H9 (cell line): ENCODE data around the gene EFHD1. TPM values are rescaled to one million over a fixed set of nuclear protein-coding genes. Genes with fewer than 3 reads are reported as not detected.

Source experiments
- DNase-seq: peaks from one replicate; pipeline ENCODE4 v3.0.0-alpha.2; 2017
- H2AFZ ChIP-seq: one replicate; pipeline ENCODE4 v1.6.1; 2013; ENCODE audit warnings: mild to moderate bottlenecking, low read length, control low read depth, moderate library complexity
- H2AK5ac ChIP-seq: 2 replicates; pipeline ENCODE4 v1.6.1; 2013; ENCODE audit warnings: low read length, control low read depth, mixed read lengths; ENCODE audit not compliant: insufficient read length
- H2BK120ac ChIP-seq: one replicate; pipeline ENCODE4 v1.6.1; 2013; ENCODE audit warnings: low read depth, mild to moderate bottlenecking, low read length, control low read depth, inconsistent platforms; ENCODE audit not compliant: poor library complexity, severe bottlenecking
- H2BK12ac ChIP-seq: 2 replicates; pipeline ENCODE4 v1.6.1; 2013; ENCODE audit warnings: low read length, control low read depth, mixed read lengths, low read depth; ENCODE audit not compliant: insufficient read length
- H2BK15ac ChIP-seq: 2 replicates; pipeline ENCODE4 v1.6.1; 2013; ENCODE audit warnings: low read depth, low read length, control low read depth
- H2BK20ac ChIP-seq: one replicate; pipeline ENCODE4 v1.6.1; 2013; ENCODE audit warnings: low read depth, mild to moderate bottlenecking, low read length, control low read depth, inconsistent platforms; ENCODE audit not compliant: poor library complexity, severe bottlenecking
- H2BK5ac ChIP-seq: 2 replicates; pipeline ENCODE4 v1.6.1; 2013; ENCODE audit warnings: low read length, control low read depth, mixed read lengths; ENCODE audit not compliant: insufficient read length
- H3K14ac ChIP-seq: 2 replicates; pipeline ENCODE4 v1.6.1; 2013; ENCODE audit warnings: low read length, control low read depth; ENCODE audit not compliant: insufficient read depth
- H3K18ac ChIP-seq: 2 replicates; pipeline ENCODE4 v1.6.1; 2013; ENCODE audit warnings: low read depth, mild to moderate bottlenecking, mixed read lengths, low read length, control low read depth; ENCODE audit not compliant: insufficient read length
- H3K23ac ChIP-seq: 2 replicates; pipeline ENCODE4 v1.6.1; 2013; ENCODE audit warnings: low read length, control low read depth, mixed read lengths, low read depth; ENCODE audit not compliant: insufficient read length
- H3K23me2 ChIP-seq: 2 replicates; pipeline ENCODE4 v1.6.1; 2013; ENCODE audit warnings: low read depth, mild to moderate bottlenecking, mixed read lengths, low read length, control low read depth; ENCODE audit not compliant: insufficient read length, poor library complexity, severe bottlenecking
- H3K27ac ChIP-seq: 2 replicates; pipeline ENCODE4 v1.5.1; 2013; ENCODE audit warnings: low read length, control low read depth, mixed read lengths, low read depth; ENCODE audit not compliant: insufficient read length
- H3K27me3 ChIP-seq: 2 replicates; pipeline ENCODE4 v1.6.1; 2013; ENCODE audit warnings: low read length, control low read depth, inconsistent platforms; ENCODE audit not compliant: insufficient read depth
- H3K4ac ChIP-seq: 2 replicates; pipeline ENCODE4 v1.6.1; 2013; ENCODE audit warnings: low read depth, mild to moderate bottlenecking, control low read depth, inconsistent platforms, low read length, moderate library complexity
- H3K4me1 ChIP-seq: 2 replicates; pipeline ENCODE4 v1.6.1; 2013; ENCODE audit warnings: low read length, control low read depth, inconsistent platforms; ENCODE audit not compliant: insufficient read depth
- H3K4me2 ChIP-seq: 2 replicates; pipeline ENCODE4 v1.6.1; 2013; ENCODE audit warnings: low read length, control low read depth, mixed read lengths; ENCODE audit not compliant: insufficient read length, insufficient read depth
- H3K56ac ChIP-seq: 2 replicates; pipeline ENCODE4 v1.6.1; 2013; ENCODE audit warnings: low read depth, mild to moderate bottlenecking, mixed read lengths, low read length, control low read depth; ENCODE audit not compliant: insufficient read length
- H3K79me1 ChIP-seq: 2 replicates; pipeline ENCODE4 v1.6.1; 2013; ENCODE audit warnings: low read depth, mild to moderate bottlenecking, moderate library complexity, low read length, control low read depth, inconsistent platforms; ENCODE audit not compliant: insufficient read depth, poor library complexity, severe bottlenecking
- H3K79me2 ChIP-seq: 2 replicates; pipeline ENCODE4 v1.6.1; 2013; ENCODE audit warnings: low read length, control low read depth, inconsistent platforms; ENCODE audit not compliant: insufficient read depth
- H3K9ac ChIP-seq: 2 replicates; pipeline ENCODE4 v1.6.1; 2013; ENCODE audit warnings: low read length, control low read depth, mixed read lengths; ENCODE audit not compliant: insufficient read length; ENCODE audit errors: extremely low read depth
- H3K9me3 ChIP-seq: one replicate; pipeline ENCODE4 v1.6.1; 2013; ENCODE audit warnings: low read depth, low read length, inconsistent platforms; ENCODE audit not compliant: control insufficient read depth
- H3T11ph ChIP-seq: one replicate; pipeline ENCODE4 v1.6.1; 2013; ENCODE audit warnings: mild to moderate bottlenecking, low read length, control low read depth, inconsistent platforms
- H4K20me1 ChIP-seq: one replicate; pipeline ENCODE4 v1.6.1; 2013; ENCODE audit not compliant: control insufficient read depth, insufficient read length, insufficient read depth
- H4K5ac ChIP-seq: 2 replicates; pipeline ENCODE4 v1.6.1; 2013; ENCODE audit warnings: low read depth, mild to moderate bottlenecking, mixed read lengths, low read length, control low read depth; ENCODE audit not compliant: insufficient read length
- H4K8ac ChIP-seq: replicated peaks from 2 replicates; pipeline ENCODE4 v1.6.1; 2013; ENCODE audit warnings: low read length, control low read depth, mixed read lengths, low read depth; ENCODE audit not compliant: insufficient read length
- H4K91ac ChIP-seq: 2 replicates; pipeline ENCODE4 v1.6.1; 2013; ENCODE audit warnings: low read depth, mild to moderate bottlenecking, moderate library complexity, mixed read lengths, low read length, control low read depth; ENCODE audit not compliant: insufficient read length
- H3K27ac Mint-ChIP-seq, 3 experiments: 2 replicates in 2 of 3; 3 replicates in 1 of 3; pipeline ENCODE4 v1.8.0; 2020 to 2021; ENCODE audit warnings: mixed read lengths in 3 of 3, mild to moderate bottlenecking in 1 of 3, moderate library complexity in 1 of 3
- H3K27me3 Mint-ChIP-seq: 2 replicates; pipeline ENCODE4 v1.8.0; 2021; ENCODE audit warnings: low read depth, mild to moderate bottlenecking, moderate library complexity, mixed read lengths
- H3K36me3 Mint-ChIP-seq, 3 experiments: 2 replicates in 2 of 3; 3 replicates in 1 of 3; pipeline ENCODE4 v1.8.0; 2020 to 2021; ENCODE audit warnings: low read depth in 3 of 3, mixed read lengths in 3 of 3; ENCODE audit not compliant: insufficient read depth in 1 of 3
- H3K4me1 Mint-ChIP-seq, 2 experiments: 2 replicates each; pipeline ENCODE4 v1.8.0; 2020; ENCODE audit warnings: mixed read lengths in 2 of 2
- H3K4me3 Mint-ChIP-seq, 2 experiments: 2 replicates in 1 of 2; 3 replicates in 1 of 2; pipeline ENCODE4 v1.8.0; 2020 to 2021; ENCODE audit warnings: mild to moderate bottlenecking in 2 of 2, mixed read lengths in 2 of 2, moderate library complexity in 1 of 2
- H3K9me3 Mint-ChIP-seq, 2 experiments: 2 replicates in 1 of 2; 3 replicates in 1 of 2; pipeline ENCODE4 v1.8.0; 2020; ENCODE audit warnings: mild to moderate bottlenecking in 2 of 2, mixed read lengths in 2 of 2, moderate library complexity in 1 of 2
- CTCF ChIP-seq: fragments of 200-600 bp; sonication (generic); conservative IDR thresholded peaks from 3 replicates; pipeline ENCODE4 v1.8.0; 2021; ENCODE audit warnings: antibody characterized with exemption, mild to moderate bottlenecking
- WGBS: extraction: QIAGEN DNeasy Blood & Tissue Kit; methylation state at CpG from one replicate; pipeline ENCODE4 v1.1.7; 2013; ENCODE audit warnings: missing lambda C conversion rate, low lambda C conversion rate, mixed read lengths; ENCODE audit not compliant: insufficient read length; ENCODE audit errors: extremely low coverage; 5-methylcytosine and 5-hydroxymethylcytosine counted together
- total RNA-seq: library from RNA; stranded (reverse); gene quantifications from 2 replicates; pipeline ENCODE4 v1.2.1, GENCODE V29; 2021

EFHD1 gene
- total RNA-seq, 1 experiment from 2014 or later: 2.8 TPM

- Mint-ChIP-seq H3K9me3 (peaks cover 0 to 5% of the 10 kb centered on the region in 2 experiments; a peak in 2 of 5 replicates), H3K4me1 (no peaks in the 10 kb centered on the region; a peak in 1 of 4 replicates), H3K36me3 (no peaks in the 10 kb centered on the region), H3K4me3 (no peak overlapping the region), H3K27ac (no peak overlapping the region), H3K27me3 (no peaks in the 10 kb centered on the region)
- Histone ChIP-seq H4K91ac (no peak overlapping the region), H3K4me1 (no peaks in the 10 kb centered on the region), H4K8ac (no peak overlapping the region), H3K56ac (no peak overlapping the region), H2BK5ac (no peak overlapping the region), H3K79me1 (no peaks in the 10 kb centered on the region), H2BK20ac (no peak overlapping the region), H3K79me2 (no peaks in the 10 kb centered on the region), H4K20me1 (no peaks in the 10 kb centered on the region), H3K23ac (no peak overlapping the region), H2BK120ac (no peak overlapping the region), H2BK15ac (no peak overlapping the region), H3K14ac (no peak overlapping the region), H3K18ac (no peak overlapping the region), H3K27ac (no peak overlapping the region), H3K23me2 (no peaks in the 10 kb centered on the region), H2AK5ac (no peak overlapping the region), H3K4me2 (no peak overlapping the region), H3K27me3 (no peaks in the 10 kb centered on the region), H3T11ph (no peak overlapping the region), H2AFZ (no peak overlapping the region), H2BK12ac (no peak overlapping the region), H3K9me3 (no peaks in the 10 kb centered on the region), H4K5ac (no peak overlapping the region), H3K4ac (no peak overlapping the region), H3K9ac (no peak overlapping the region)
- no peak for DNase-seq
- no CpG with 5 or more reads among the region's 8 CpGs for WGBS
- TF ChIP-seq CTCF: no peak
Observed at GRCh38 chr2:232615339-232615738, 18.1 kb upstream of the EFHD1 start.
